Stimulated activated CD4-positive, alpha-beta T cell treated with anti-CD3 and anti-CD28 coated beads, Interleukin-4, amount 100 ng/mL, for 24 hours (primary cell): ENCODE measurements around the gene ECHS1.
"Not testable (repeated sequence)": the region's sequence is repeated elsewhere in the genome, so short reads cannot be mapped to it uniquely, and the experiment has no call there.

Experiments
- DNase-seq: peaks from one replicate; pipeline ENCODE4 v3.0.0-alpha.2; 2020

The ECHS1 gene

DNA sequence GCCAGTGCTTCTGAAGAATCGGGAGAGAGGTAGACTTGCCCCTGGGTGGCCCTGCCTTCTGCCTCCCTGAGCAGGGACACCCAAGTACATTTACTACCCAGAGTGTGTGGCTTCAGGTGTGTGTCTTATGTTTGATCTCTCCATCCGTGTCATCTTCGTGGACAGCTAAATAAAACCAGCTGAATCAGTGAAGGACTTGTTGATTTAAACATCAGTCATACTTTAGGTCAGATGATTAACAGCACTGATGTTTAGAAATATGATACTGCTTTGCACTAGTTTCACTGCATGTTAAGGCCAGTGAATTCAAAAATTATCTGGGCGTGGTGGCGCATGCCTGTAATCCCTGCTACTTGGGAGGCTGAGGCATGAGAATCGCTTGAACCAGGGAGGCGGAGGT is 24.8 kb upstream of the ECHS1 start:
- no peak for DNase-seq

DNA sequence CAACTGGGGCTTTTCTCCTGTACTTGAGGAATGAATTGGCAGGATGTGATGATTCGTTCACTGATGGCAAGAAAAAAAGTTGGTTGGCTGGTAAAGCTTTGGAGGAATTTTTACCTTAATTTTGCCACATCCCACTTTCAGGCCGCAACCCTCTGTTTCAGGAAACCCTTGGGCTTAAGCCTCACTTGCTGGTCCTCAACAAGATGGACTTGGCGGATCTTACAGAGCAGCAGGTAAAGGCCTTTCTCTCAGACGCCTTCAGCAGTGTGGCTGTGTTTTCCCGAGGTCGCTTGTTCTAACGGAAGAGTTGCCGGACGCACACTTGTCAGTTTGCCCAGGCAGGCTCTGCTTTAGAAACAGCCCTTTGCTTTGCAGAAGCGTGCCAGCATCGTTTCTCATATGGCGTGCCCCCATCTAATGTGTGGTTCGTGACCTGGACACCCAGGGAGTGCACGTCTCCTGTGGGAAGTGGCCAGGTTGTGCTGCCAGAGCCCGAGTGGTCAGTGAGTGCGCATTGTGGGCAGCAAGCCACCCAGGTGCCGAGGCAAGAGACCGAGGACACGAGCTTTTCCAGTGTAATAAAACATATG is 23.0 kb upstream of the ECHS1 start:
- no peak for DNase-seq

DNA sequence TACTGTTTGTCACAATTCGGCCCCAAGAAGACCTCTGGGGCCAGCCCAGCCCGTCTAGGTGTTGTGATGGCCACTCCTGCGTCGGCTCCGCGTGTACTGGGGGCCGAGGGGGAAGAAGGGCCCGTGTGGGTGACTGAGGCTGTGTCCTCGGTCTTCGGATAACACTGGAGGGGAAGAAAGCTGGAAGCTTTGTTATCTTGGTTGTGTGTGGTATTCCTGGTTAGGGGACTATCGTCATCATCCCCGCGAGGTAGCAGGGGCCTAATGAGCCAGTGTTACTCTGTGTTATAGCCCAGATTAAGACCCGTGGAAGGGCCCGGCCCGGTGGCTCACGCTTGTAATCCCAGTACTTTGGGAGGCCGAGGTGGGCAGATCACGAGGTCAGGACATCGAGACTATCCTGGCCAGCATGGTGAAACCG is 21.7 kb upstream of the ECHS1 start:
- DNase-seq = no peak

DNA sequence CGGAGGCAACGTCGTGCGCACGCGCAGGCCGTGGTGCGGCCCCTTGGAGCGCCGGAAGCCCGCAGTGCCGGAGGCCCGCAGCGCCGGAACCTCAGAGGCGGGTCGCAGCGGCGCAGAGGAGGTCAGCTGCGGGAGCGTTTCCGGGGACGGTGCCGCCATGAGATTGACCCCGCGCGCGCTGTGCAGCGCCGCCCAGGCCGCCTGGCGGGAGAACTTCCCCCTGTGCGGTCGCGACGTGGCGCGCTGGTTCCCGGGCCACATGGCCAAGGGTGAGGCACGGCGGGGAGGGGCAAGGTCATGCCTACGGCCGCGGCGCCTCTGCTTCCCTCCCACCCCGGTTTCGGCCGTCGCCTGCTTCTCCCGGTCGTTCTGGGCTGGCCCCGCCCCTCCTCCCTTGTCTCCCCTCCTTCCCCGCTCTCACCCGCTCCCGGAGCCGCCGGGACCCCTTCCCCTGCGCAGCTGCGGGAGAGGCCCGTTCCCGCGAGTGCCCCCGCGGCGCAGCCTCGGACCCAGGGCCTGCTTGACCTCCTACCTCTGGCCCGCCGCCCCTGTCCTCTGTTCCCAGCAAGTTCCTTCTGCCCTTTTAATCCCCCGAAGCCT is 21.0 kb upstream of the ECHS1 start, which contains the start of gene MTG1:
TSS of gene MTG1 (plus strand) at position 94 of the 600 bp plus-strand sequence. CDS start at position 158, 64 bp downstream.
- DNase-seq = peak; percentile 95

DNA sequence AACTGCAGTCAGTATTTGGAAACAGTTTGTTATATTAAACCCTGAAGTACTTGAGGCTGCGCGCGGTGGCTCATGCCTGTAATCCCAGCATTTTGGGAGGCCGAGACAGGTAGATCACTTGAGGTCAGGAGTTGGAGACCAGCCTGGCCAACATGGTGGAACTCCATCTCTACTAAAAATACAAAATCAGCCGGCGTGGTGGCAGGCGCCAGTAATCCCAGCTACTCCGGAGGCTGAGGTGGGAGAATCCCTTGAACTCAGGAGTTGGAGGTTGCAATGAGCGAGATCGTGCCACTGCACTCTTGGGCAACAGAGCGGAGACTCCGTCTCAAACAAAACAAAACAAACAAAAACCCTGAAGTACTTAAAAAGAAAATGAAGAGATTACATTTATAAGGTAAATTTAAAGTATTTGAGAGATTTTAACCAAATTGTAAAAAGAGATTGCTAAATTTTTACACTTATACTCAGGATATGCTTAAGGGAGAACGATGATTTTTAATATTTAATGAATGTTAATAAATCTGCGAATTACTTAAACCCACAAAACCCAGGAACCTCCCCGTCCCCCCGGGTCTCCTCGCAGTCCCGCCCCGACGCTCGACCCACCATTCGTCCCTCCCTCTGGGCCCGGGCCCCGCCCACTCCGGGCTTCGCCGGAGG is 20.4 kb upstream of the ECHS1 start:
- no peak for DNase-seq

DNA sequence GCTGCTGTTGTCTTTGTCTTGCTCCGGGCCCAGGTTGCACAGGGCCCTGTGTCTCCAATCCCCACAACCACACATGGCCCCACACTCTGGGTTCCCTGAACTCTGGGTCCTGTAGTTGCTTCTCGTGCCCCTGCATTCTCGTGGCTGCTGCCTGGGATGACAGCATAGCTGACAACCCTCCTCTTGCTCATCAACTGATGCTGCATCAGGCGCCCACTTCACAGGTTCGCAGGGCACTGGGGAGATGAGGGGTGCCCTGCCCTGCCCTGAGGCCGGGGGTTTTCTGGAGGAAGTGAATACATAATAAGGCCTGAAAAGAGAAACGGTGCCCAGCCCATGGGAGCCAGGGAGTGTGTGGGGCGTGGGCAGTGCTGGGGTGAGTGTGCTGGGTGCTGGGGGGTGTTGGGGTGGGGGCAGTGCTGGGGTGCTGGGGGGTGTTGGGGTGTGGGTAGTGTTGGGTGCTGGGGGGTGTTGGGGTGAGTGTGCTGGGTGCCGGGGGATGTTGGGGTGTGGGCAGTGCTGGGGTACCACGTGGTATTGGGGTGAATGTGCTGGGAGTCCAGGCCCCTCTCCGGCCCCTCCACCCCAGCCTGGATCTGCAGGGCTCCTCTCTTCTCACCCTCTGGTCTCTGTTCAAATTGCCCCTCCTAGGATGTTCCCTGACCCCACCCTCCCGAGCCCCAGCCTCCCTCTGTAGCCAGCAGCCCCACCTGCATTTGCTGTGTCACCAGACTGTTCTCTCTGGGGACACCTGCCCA is 18.8 kb upstream of the ECHS1 start:
- DNase-seq = peak; percentile 30

DNA sequence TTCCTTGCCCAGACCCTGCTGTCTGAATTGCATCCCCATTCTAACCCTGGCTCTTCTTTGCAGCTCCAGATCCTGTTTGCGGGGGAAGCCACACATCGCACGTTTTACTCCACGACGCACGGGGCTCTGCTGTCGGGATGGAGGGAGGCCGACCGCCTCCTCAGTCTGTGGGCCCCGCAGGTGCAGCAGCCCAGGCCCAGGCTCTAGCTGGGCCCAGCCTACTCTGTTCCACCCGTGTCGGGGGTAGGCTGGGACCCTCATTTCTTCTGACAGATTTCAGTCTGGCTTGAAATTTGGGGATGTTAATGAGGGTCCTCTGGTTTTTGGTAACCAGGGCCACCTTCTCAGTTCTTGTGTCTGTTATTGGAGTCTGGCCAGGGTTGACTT is 18.1 kb upstream of the ECHS1 start:
- DNase-seq = no peak

DNA sequence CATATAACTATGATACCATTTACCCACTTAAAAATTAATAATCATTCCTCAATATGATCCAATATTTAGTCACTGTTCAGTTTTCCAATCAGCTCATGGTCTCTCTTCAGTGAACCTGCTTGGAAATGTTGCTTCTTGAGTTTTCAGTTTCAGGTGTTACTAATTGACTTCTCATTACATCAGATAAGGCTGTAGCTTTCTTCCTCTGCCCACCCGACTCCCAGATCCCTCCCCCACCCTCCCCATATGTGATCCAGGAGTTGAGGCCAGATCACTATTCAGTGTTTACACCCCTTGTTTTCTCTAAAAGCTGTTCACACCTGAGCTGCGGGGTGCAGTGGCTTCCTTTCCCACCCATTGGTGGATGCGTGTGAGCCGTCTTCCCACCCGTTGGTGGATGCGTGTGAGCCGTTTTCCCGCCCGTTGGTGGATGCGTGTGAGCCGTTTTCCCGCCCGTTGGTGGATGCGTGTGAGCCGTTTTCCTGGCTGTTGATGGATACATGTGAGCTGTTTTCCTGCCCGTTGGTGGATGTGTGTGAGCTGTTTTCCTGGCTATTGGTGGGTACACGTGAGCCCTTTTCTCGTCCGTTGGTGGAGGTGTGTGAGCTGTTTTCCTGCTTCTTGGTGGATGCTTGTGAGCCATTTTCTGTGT is 17.6 kb upstream of the ECHS1 start:
- DNase-seq = no peak

DNA sequence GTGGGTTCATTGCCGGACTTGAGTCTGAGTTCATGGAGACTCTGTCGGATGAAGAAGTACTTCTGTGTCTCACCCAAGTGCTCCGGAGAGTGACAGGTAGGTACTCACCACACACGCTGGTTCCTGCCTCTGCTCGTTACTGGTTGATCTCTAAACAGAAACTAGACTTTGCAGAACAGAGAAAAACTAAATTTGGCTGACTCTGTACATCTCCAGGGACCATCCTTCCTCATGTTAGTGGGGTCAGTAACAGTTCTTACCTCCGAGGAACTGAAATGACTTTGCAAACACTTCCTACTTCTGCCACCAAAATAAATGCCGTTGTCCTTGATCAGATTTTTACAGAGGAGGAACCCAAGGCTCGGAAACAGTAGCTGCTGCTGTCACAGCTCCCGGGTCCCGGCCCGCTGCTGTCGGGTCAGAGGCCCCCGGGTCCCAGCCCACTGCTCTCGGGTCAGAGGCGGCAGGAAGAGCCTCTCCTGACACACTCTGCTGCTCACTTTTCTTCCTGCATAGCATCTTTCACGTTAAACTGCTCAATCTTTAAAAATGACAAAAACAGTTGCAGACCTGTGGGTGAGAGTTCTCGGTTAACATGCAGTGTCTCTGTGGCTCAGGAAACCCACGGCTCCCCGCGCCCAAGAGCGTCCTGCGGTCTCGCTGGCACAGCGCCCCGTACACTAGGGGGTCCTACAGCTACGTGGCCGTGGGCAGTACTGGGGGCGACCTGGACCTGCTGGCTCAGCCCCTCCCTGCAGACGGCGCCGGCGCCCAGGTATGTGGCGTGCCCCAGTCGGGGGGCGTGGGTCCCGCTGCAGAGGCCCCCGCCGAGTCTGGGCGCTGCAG is 16.0 kb upstream of the ECHS1 start:
- peak; percentile 56 for DNase-seq

DNA sequence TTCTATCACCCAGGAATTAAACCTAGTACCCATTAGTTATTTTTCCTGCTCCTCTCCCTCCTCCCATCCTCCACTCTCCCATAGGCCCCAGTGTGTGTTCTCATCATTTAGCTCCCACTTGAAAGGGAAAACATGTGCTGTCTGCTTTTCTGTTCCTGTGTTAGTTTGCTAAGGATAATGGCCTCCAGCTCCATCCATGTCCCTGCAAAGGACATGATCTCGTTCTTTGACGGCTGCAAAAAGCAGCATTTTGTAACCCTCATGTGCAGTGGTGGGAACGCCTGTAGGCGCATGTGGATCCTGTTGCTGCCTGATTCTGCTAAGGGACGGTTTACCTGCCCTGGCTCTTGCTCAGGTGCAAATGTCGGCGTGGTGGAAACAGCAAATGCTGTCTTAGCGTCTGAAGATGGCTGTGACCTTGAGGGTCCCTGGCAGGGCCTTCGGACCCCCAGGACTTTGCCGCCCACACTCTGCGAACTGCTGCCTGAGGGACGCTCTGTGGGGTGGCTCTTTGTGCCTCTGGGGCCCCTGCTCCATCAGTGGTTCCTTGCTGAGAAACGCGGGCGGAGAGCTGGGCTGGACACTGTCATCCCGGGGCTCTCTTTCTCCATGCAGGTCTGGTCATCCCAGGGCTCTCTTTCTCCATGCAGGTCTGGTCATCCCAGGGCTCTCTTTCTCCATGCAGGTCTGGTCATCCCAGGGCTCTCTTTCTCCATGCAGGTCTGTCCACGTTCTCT is 15.2 kb upstream of the ECHS1 start:
- DNase-seq = no peak

DNA sequence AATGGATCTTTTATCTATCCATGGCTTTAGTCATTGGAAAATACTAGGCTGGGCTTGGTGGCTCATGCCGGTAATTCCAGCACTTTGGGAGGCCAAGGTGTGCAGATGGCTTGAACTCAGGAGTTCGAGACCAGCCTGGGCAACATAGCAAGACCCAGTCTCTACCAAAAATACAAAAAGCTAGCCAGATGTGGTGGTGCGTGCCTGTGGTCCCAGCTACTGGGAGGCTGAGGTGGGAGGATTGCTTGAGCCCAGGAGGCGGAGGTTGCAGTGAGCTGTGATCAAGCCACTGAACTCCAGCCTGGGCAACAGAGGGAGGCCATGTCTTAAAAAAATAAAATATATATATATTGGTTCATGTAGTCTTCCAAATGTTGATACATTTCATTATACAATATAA is 13.8 kb upstream of the ECHS1 start:
- not testable (repeated sequence) for DNase-seq

DNA sequence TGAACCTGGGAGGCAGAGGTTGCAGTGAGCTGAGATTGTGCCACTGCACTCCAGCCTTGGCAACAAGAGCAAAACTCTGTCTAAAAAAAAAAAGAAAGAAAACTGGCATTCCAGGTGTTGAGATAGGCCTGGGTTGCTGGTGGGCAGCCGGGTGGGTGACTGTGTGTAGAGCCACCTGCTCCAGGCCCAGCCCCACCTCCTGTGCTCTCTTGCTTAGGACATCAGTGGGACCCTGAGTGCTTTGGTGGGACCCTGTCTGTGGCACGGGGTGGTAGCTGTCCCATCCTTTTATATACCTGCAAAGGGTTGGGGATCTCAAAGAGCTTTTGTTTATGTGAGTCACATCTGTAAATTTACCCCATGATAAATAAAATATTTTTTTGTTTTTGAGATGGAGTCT is 12.1 kb upstream of the ECHS1 start:
- no peak for DNase-seq

DNA sequence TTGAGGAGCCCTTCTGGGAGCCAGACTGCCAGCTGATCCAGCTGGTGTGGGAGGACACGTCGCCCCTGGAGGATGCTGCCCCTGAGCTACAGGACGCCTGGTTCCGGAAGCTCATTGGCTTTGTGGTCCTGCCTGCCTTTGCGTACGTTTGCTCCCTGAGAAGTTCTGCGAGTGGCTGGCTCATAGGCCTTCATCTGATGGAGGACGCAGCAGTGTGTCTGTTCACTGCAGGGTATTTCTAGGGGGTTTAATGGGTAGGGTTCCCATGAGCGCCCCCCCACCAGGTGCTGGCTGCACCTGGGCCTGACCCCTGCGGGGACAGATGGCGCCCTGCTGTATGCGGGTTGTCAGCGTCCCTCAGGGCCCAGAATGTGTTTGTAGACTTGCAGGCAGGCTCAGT is 10.9 kb upstream of the ECHS1 start:
- DNase-seq = no peak

DNA sequence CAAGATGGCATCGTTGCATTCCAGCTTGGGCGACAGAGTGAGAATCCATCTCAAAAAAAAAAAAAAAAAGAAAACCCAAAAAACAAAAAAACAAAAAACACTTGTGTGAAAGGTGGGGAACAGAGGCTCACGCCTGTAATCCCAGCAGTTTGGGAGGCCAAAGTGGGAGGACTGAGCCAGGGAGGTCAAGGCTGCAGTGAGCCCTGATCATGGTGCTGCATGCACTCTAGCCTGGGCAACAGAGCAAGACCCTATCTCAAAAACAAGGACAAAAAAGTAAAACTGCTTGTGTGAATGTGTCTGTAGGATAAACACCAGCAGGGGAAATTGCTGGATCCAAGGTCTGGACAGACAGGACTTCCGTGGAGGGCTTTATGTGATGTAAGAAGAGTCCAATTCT is 10.4 kb upstream of the ECHS1 start:
- no peak for DNase-seq

DNA sequence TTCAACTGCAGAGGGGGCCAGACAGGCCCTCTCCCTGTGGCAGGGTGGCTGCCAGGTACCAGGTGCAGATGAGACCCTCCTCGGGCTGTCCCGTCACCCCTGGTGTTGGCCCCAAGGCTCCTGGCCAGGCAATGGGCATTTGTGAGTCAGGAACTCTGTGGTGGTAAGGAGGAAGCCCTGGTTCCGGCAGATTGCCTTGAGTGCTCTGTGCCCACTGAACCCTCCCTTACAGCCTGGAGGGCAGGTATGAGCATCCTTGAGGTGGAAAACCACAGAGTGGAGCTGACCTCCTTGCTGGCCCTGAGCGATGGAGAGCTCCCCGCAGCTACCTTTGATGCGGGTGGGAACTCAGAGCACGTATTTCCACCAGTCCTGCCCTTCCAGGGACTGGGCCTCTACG is 7.9 kb upstream of the ECHS1 start:
- no peak for DNase-seq

DNA sequence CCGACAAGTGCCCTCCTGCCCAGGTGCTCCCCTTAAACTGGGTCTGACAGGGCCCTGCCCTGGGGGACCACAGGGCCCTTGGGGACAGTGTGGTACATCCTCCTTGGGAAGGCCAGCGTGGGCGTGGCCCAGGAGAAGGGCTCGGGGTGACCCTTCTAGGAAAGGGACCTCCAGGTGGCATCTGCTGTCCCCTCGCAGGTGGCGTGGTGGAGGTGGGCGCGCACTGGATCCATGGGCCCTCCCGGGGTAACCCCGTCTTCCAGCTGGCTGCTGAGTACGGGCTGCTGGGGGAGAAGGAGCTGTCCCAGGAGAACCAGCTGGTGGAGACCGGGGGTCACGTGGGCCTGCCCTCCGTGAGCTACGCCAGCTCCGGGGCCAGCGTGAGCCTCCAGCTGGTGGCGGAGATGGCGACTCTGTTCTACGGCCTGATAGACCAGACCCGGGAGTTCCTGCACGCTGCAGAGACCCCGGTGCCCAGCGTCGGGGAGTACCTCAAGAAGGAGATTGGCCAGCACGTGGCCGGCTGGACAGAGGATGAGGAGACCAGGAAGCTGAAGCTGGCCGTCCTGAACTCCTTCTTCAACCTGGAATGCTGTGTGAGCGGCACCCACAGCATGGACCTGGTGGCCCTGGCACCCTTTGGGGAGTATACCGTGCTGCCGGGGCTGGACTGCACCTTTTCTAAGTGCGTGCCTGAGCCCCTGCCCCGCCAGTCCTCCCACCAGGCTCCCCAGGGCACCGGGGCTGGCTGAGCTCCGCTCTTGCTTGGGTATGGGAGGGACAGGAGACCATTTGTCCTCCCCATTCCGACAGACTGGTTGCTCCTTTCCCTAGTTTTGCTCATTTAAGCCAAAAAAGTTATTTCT is 6.9 kb upstream of the ECHS1 start:
- no peak for DNase-seq

DNA sequence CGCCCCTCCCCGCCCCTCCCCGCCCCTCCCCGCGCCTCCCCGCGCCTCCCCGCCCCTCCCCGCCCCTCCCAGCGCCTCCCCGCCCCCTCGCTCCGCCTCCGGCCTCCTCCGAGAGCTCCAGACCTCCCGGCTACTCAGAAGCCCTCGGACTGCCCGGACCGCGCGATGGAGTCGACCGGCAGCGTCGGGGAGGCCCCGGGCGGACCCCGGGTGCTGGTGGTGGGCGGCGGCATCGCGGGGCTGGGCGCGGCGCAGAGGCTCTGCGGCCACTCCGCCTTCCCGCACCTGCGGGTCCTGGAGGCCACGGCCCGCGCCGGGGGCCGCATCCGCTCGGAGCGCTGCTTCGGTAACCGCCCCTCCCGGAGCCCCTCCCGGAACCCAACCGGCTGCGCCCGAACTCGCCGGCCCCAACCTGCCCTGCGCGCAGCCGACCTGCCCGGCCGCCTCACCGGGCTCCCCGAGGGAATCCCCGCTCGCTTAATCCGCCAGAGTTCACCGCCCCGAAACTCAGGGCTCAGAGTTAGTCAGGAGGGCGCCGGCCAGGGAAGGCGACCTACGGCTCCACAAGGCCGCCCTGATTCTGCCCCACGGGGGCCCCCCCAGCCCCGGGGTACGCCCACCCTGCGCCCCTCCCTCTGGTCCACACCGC is 6.1 kb upstream of the ECHS1 start, which contains the start of gene PAOX:
TSS of gene PAOX (plus strand) at position 111 of the 649 bp plus-strand sequence. CDS start at position 166, 55 bp downstream.
- peak; percentile 70 for DNase-seq

DNA sequence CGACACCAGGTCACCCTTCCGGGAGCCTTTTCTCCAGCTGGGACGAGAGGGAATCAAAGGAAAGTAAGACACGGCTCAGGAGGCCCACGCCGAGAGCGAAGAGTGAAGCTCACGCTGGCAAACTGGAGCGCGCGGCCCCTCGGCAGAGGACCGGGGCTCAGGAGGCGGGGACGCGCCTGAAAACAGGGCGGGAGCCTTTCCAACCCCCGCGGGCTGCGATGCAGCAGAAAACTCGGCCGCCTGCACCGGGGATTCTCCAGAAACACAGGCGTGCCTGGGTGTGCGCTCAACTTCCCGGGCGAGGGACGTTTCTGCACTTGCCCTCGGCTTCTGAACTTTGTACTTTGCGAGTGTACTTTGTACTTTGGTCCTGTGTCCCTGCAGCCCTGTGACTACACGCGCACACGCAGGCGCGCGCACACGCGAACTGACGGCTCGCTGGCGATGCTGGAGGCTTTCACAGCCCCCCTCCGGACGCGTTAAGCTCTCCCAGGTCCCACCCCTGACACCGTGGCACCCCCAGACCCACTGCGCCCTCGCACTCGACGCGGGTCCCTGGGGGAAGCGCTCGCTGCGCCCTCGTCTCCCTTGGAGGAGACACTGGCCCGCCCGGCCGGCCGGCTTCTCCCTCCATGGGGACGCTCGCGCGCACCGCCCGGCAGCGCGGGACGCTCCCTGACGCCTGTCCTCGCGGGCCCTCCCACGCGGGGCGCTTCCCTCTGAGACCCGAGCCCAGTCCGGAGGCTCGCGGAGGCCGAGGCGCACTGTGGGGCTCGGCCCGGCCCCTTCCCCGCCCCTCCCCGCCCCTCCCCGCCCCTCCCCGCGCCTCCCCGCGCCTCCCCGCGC is 5.3 kb upstream of the ECHS1 start:
- peak; percentile 60 for DNase-seq

DNA sequence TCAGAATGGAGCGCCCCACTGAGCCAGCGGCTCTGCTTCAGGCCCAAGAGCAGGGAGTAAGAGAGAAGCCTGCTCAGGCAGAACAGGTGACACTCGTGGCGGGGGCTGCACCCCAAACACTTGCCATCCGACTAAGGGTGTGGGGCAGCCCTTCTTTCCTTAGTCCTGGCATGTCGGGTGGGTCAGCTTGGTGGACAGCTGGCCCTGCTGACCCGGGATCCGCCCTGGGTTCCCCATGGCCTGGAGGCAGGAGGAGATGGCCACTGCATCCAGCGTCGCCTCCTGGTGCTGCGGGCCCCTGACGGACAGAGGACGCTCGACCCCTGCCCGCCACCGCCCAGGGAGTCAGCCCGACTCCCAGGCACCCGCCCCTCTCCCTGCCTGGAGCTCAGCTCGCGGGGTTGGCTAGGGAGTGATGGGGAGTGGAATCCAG is 4.7 kb upstream of the ECHS1 start:
- DNase-seq = no peak
